GM10248 (cell line): ENCODE results near the gene GSTT4.
"Not testable (repeated sequence)": the region's sequence is repeated elsewhere in the genome, so short reads cannot be mapped to it uniquely, and the experiment has no call there.

Experiments used
- CTCF ChIA-PET: fragments of 300-600 bp; sonication (Branson Sonifier 250); formaldehyde crosslinking; extraction: SDS; loops from one replicate; lab custom pipeline; 2021; ENCODE audit warnings: antibody characterized with exemption; lab: Yijun Ruan, JAX
- POLR2A ChIA-PET: fragments of 350-650 bp; sonication (Branson Sonifier 250); formaldehyde crosslinking; extraction: SDS; loops from one replicate; lab custom pipeline; 2020; ENCODE audit warnings: antibody characterized with exemption; lab: Yijun Ruan, JAX
- DNase-seq: peaks from one replicate; pipeline ENCODE4 v3.0.0; 2012; ENCODE audit errors: extremely low spot score
- CTCF ChIP-seq: IDR thresholded peaks from 2 replicates; pipeline ENCODE4 v1.5.1; 2012; ENCODE audit warnings: mild to moderate bottlenecking, low read depth; ENCODE audit errors: extremely low read depth, missing control alignments, control extremely low read depth

GSTT4 gene

DNA sequence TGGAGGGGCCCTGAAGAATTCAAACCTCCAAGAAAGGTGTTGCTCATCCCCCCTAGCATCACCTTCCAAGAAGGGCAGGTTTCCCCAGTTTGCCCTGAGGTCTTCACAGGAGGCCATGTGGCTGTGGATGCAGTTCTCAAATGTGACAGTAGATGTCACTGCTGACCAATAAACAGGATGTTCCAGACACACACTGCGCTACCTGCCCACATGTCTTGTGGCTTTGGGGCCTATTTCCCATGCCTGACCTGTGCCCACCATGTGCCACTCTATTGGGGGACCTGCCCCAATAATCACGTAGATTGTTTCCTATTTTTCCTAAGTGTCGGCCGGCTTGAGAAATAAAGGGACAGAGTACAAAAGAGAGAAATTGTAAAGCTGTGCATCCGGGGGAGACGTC lies 20.8 kb downstream of the GSTT4 start:
- DNase-seq = peak; percentile 20
- CTCF ChIA-PET = no interaction called here
- POLR2A ChIA-PET = no interaction called here
- TF ChIP-seq CTCF = peak; percentile 54

DNA sequence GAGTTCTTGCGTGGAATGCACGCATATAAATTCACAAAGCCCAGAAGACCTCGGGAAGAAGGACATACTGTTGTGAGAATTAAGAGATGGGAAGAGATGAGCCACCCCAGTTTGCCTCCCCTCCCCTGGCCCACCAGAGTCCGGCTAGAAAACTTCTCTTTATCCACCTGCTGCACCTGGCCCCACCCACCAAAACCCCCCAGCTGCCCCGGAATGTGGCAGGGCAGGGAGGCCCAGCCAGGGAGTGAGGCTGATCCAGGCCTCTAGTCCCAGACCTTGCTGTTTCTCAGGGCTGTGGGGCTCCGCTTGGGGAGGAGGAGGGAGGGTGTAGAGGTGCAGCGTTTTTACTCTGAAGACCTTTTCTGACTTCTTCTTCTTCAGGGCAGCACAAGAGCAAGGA lies 24.7 kb downstream of the GSTT4 start:
- CTCF ChIA-PET, DNase-seq, POLR2A ChIA-PET: not testable (repeated sequence)

DNA sequence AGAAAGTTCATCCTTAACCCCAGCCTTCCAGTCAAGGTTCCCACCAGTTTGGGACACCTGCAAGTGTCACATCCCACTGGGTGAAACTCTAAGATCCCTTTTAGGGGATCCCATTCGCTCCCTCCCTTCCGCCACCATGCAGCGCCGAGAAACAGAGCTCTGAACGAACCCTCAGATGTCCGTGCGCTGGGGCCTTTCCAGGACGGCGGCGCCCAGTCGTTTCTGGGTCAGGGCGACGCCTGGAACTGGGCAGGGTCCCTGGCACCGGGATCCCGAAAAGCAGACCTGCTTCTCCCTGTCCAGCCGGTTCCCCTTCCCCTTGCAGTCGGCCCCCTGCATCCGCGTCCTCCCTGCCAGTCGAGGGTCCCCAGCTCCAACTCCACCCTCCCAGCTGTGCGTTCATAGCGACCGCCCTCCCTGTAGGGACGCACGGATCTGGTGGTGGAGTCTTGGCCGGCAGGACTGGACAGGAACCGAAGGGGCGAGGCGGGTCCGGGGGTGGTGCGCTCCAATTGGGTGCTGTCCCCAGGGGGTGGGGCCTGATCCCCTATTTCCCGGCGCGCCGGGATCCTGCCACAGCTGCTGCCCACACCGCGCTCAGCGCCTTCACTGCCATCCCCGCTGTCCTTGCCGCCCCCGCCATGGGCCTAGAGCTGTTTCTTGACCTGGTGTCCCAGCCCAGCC lies 25.6 kb downstream of the GSTT4 start, which contains the start of gene GSTT2:
TSS of gene GSTT2 (plus strand) at position 578 of the 684 bp plus-strand sequence.
- DNase-seq, POLR2A ChIA-PET, CTCF ChIA-PET: not testable (repeated sequence)

GRCh38 chr22:23977304-23977703 lies 27.9 kb downstream of the GSTT4 start:
- POLR2A ChIA-PET, CTCF ChIA-PET, DNase-seq: not testable (repeated sequence)

DNA sequence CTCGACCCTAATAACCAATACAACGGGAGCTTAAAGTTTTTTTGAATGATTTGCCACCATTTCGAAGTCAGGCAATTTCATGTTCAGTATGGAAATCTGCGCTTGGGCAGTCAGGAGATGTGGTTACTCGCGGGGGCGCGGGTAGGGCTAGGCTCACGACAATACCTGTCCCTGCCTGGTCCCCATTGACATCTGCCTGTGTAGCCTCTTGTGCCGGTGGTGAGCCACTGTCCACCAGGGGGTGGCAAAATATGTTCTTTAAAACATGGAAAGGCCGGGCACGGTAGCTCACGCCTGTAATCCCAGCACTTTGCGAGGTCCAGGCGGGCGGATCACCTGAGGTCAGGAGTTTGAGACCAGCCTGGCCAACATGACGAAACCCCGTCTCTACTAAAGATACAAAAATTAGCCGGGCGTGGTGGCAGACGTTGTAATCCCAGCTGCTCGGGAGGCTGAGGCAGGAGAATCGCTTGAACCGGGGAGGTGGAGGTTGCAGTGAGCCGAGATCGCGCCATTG lies 30.4 kb downstream of the GSTT4 start:
- CTCF ChIA-PET, POLR2A ChIA-PET, DNase-seq: not testable (repeated sequence)

- POLR2A ChIA-PET, CTCF ChIA-PET, DNase-seq: not testable (repeated sequence)
These were observed 30.9 kb downstream of the GSTT4 start, which contains the start of gene DDT for GRCh38 chr22:23974345-23974744. TSS of gene DDT (minus strand) at chr22:23974441. CDS start at chr22:23974414, 27 bp downstream.

DNA sequence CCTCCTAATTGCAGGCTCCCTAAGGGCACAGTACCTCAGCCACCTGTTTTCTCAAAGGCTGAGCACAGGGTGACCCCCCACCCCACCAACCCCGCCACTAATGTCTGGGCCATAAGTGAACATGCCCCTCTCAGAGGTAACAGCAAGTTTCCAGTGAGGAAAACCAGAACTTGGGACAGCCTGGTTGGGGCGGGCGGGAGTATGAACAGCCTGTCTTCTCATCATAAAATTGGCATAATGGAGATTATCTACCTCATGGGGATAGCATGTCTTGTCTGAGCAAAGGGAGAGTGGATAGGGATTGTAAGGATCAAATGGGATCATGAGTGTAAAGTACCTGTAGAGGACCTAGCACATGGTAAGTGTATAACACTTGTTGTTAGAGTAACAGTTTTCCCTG lies 33.3 kb downstream of the GSTT4 start:
- POLR2A ChIA-PET, CTCF ChIA-PET, DNase-seq: not testable (repeated sequence)

DNA sequence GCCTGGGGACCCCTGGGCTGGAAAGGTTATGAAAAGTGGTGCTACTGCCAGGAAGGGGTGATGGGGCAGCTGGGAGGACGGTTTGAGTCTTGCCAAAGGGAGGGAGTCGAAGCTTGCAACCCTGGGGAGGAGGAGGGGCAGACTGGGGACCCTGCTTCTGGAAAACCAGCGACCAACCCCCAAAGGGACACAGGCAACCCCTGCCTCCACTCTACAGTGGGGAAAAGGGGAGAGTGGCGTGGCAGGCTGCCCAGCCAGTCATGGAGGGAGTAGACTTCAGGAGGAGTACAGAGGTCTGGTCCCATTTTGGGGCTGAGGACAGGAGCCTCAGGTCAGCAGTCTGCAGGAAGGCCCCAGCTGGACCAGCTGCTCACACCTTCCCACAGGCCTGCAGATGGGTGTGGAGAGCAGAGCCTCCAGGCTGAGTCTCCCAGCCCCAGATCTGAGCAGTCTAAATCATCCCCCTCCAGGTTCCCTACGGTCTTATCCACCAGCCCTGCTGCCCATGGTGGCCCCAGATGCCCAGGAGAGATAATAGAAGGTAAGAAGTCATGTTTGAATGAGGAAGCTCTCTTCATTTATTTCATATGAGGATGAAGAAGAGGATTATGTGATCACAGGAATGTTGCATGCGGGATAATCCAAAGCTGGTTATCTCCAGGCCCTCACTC lies 34.3 kb downstream of the GSTT4 start:
- ChIA-PET CTCF (no interaction called here), POLR2A (no interaction called here)
- no peak for DNase-seq
- TF ChIP-seq CTCF = no peak

- POLR2A ChIA-PET = no interaction called here
- no peak for TF ChIP-seq CTCF
- no peak for DNase-seq
- CTCF ChIA-PET = no interaction called here
These were observed 35.0 kb downstream of the GSTT4 start for GRCh38 chr22:23970201-23970641.

DNA sequence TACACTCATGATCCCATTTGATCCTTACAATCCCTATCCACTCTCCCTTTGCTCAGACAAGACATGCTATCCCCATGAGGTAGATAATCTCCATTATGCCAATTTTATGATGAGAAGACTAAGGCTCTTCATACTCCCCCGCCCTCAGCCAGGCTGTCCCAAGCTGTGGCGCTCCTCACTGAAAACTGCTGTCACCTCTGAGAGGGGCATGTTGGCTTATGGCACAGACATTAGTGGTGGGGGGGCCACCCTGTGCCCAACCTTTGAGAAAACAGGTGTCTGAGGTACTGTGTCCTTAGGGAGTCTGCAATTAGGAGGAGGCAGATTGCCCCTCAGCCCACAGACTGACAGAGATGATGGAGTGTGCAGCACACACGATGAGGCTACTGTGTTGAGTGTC lies 36.2 kb downstream of the GSTT4 start:
- DNase-seq = peak; percentile 3
- ChIA-PET POLR2A (no interaction called here), CTCF (no interaction called here)
- no peak for TF ChIP-seq CTCF

DNA sequence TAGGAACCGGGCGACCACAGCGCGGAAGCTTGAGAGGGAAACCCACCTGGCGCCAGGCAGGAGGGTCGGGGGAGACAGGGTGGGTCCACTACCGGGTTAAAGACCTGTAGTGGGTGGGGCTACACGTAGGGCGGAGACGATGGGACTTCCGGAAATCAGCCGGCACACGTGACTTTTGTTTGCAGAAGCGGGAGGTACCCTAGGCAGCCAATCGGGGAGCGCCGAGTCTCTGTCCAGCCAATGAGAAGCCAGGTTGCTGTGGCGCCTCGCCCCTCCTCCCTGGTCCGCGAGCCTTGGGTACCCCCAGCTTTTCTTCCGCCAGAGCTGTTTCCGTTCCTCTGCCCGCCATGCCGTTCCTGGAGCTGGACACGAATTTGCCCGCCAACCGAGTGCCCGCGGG lies 38.7 kb downstream of the GSTT4 start, which contains the start of gene DDTL:
TSS of gene DDTL (plus strand) at position 321 of the 400 bp plus-strand sequence. CDS start at position 348, 27 bp downstream.
- DNase-seq, CTCF ChIA-PET, POLR2A ChIA-PET: not testable (repeated sequence)

DNA sequence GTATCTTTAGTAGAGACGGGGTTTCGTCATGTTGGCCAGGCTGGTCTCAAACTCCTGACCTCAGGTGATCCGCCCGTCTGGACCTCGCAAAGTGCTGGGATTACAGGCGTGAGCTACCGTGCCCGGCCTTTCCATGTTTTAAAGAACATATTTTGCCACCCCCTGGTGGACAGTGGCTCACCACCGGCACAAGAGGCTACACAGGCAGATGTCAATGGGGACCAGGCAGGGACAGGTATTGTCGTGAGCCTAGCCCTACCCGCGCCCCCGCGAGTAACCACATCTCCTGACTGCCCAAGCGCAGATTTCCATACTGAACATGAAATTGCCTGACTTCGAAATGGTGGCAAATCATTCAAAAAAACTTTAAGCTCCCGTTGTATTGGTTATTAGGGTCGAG lies 39.2 kb downstream of the GSTT4 start:
- DNase-seq, CTCF ChIA-PET, POLR2A ChIA-PET: not testable (repeated sequence)

- CTCF ChIA-PET, DNase-seq, POLR2A ChIA-PET: not testable (repeated sequence)
These were observed 44.0 kb downstream of the GSTT4 start, which contains the start of gene GSTT2B for GRCh38 chr22:23961084-23961771. TSS of gene GSTT2B (minus strand) at chr22:23961195. CDS start at chr22:23961131, 64 bp downstream.
